ENCODE measurements around the gene SLCO2B1. TPM values are rescaled to one million over a fixed set of nuclear protein-coding genes. Genes with fewer than 3 reads are reported as not detected.

SLCO2B1 gene
- total RNA-seq, 1 experiment from 2014 or later: 0.60 TPM

GRCh38 chr11:75246671-75247350 lies 95.9 kb downstream of the SLCO2B1 start:
- no peak for DNase-seq (ENCODE audit: low read depth)

GRCh38 chr11:75248924-75249256 lies 98.0 kb downstream of the SLCO2B1 start:
- DNase-seq (ENCODE audit: low read depth): no peak

- DNase-seq (ENCODE audit: low read depth): no peak
Observed at GRCh38 chr11:75249704-75250103, 98.8 kb downstream of the SLCO2B1 start.

GRCh38 chr11:75254326-75254725 lies 103.4 kb downstream of the SLCO2B1 start:
- DNase-seq (ENCODE audit: low read depth): no peak

Other genes with a start within 250 kb of the SLCO2B1 start
- gene XRRA1, start 202.0 kb upstream of the SLCO2B1 start, total RNA-seq (2014; rRNA removed; shearing (Covaris generic)): 14.3 and 14.9 TPM in 2 replicates
- gene SPCS2, start 201.8 kb upstream of the SLCO2B1 start, total RNA-seq (2014; rRNA removed; shearing (Covaris generic)): 32.6 and 34.7 TPM in 2 replicates
- 5.5 and 5.9 TPM in 2 replicates for gene NEU3, start 162.2 kb upstream of the SLCO2B1 start, total RNA-seq (2014; rRNA removed; shearing (Covaris generic))
- gene OR2AT4, start 54.2 kb upstream of the SLCO2B1 start, total RNA-seq (2014; rRNA removed; shearing (Covaris generic)): not detected in 2 replicates
- not detected in 2 replicates for gene TPBGL, start 89.7 kb downstream of the SLCO2B1 start, total RNA-seq (2014; rRNA removed; shearing (Covaris generic))
- 15.3 and 17.7 TPM in 2 replicates for gene ARRB1, start 200.6 kb downstream of the SLCO2B1 start, total RNA-seq (2014; rRNA removed; shearing (Covaris generic))
- 1,629 and 2,029 TPM in 2 replicates for gene RPS3, start 248.4 kb downstream of the SLCO2B1 start, total RNA-seq (2014; rRNA removed; shearing (Covaris generic))

Measured in RPMI7951 (cell line).